Measurements from ENCODE around the gene TAF5. TPM values are rescaled to one million over a fixed set of nuclear protein-coding genes. Genes with fewer than 3 reads are reported as not detected.

The TAF5 gene
- total and polyA plus RNA-seq, 10 of the 15 experiments (the other 5 are each of a cell fraction or from before 2014, with no cell fraction given) = 3.7 to 9.2 (median 7.3) TPM

GRCh38 chr10:103367782-103368518, at the start of gene TAF5 (continued):
- no peak for TF ChIP-seq CUX1 (IDR thresholded peaks at IDR 0.05; ENCODE audit: insufficient replicate concordance, low read depth, low read length)
- TF ChIP-seq GATAD2B (conservative IDR thresholded peaks at IDR 0.05; ENCODE audit: low read depth) = peak; percentile 92
- TF ChIP-seq MYC (IDR thresholded peaks at IDR 0.05; ENCODE audit: insufficient read depth, insufficient read length, insufficient replicate concordance, low read length, severe bottlenecking) = peak; percentile 61
- no peak for TF ChIP-seq SMC3 (IDR thresholded peaks at IDR 0.05; ENCODE audit: borderline replicate concordance, low read length)
- no peak for TF ChIP-seq KDM1A (IDR thresholded peaks at IDR 0.05; ENCODE audit: borderline replicate concordance)
- TF ChIP-seq E4F1 (IDR thresholded peaks at IDR 0.05; ENCODE audit: borderline replicate concordance, partially characterized antibody) = peak; percentile 100
- 0 out of 2 replicates have a peak, but pooled peaks have one; percentile 72 for TF ChIP-seq TARDBP (IDR thresholded peaks at IDR 0.05; ENCODE audit: borderline replicate concordance)
- TF ChIP-seq HDGF (IDR thresholded peaks at IDR 0.05) = peak; percentile 91
- peak; percentile 99 for TF ChIP-seq LARP7 (IDR thresholded peaks at IDR 0.05)
- no peak for TF ChIP-seq FOXK2 (IDR thresholded peaks at IDR 0.05)
- peak; percentile 25; the same call in 1 of the 2 replicates for TF ChIP-seq FOXM1 (IDR thresholded peaks at IDR 0.05; ENCODE audit: low read depth, low read length)
- TF ChIP-seq POU2F2 (IDR thresholded peaks at IDR 0.05; ENCODE audit: borderline replicate concordance, low read depth, low read length) = peak; percentile 84; the same call in 2 of the 3 replicates
- TF ChIP-seq E2F4 (IDR thresholded peaks at IDR 0.05; ENCODE audit: low read depth, low read length) = no peak
- TF ChIP-seq NR2C1 (IDR thresholded peaks at IDR 0.05) = peak; percentile 26; the same call in 1 of the 2 replicates
- no peak for TF ChIP-seq CTCF (IDR thresholded peaks at IDR 0.05 in 2 of 3, conservative IDR thresholded peaks at IDR 0.05 in 1 of 3; ENCODE audit: control insufficient read depth in 2 of 3, extremely low read depth in 1 of 3, insufficient read depth in 1 of 3, low read depth in 3 of 3, low read length in 3 of 3)
